Cardiac fibroblast (primary cell): ENCODE results near the gene YWHAE.

Experiments
- DNase-seq, 2 donors: peaks; one replicate each; pipeline versions ENCODE4 v3.0.0 to v3.0.0-alpha.2; 2010; ENCODE audit warnings: low read depth in 2 of 2
- H3K4me3 ChIP-seq, 2 donors: replicated peaks in 1 of 2; 1 replicate in 1 of 2; 2 replicates in 1 of 2; pipeline ENCODE4 v1.5.1; 2011; ENCODE audit warnings: low read depth in 2 of 2, low read length in 2 of 2, mild to moderate bottlenecking in 2 of 2, moderate library complexity in 1 of 2
- CTCF ChIP-seq: IDR thresholded peaks from one replicate; pipeline ENCODE4 v1.5.1; 2011; ENCODE audit warnings: low read depth, mild to moderate bottlenecking, low read length, inconsistent platforms

Gene YWHAE

GRCh38 chr17:1373707-1374237 lies 26.2 kb downstream of the YWHAE start:
- TF ChIP-seq CTCF: no peak
- DNase-seq: no peak
- no peak overlapping the region for H3K4me3 ChIP-seq

GRCh38 chr17:1372618-1373017 lies 27.4 kb downstream of the YWHAE start:
- TF ChIP-seq CTCF: no peak
- DNase-seq: no peak
- H3K4me3 ChIP-seq: no peak overlapping the region

GRCh38 chr17:1371893-1372590 lies 28.0 kb downstream of the YWHAE start:
- H3K4me3 ChIP-seq: no peak overlapping the region
- TF ChIP-seq CTCF: no peak
- DNase-seq: no peak

- TF ChIP-seq CTCF: no peak
- H3K4me3 ChIP-seq: no peak overlapping the region
- DNase-seq: no peak
Observed at GRCh38 chr17:1368588-1368987, 31.4 kb downstream of the YWHAE start.

GRCh38 chr17:1367351-1367745 lies 32.7 kb downstream of the YWHAE start:
- no peak overlapping the region for H3K4me3 ChIP-seq
- no peak for DNase-seq
- no peak for TF ChIP-seq CTCF

GRCh38 chr17:1366234-1366633 lies 33.8 kb downstream of the YWHAE start:
- no peak for DNase-seq
- H3K4me3 ChIP-seq: no peak overlapping the region
- TF ChIP-seq CTCF: no peak
